ENCODE data around the gene SDC1.

DNA sequence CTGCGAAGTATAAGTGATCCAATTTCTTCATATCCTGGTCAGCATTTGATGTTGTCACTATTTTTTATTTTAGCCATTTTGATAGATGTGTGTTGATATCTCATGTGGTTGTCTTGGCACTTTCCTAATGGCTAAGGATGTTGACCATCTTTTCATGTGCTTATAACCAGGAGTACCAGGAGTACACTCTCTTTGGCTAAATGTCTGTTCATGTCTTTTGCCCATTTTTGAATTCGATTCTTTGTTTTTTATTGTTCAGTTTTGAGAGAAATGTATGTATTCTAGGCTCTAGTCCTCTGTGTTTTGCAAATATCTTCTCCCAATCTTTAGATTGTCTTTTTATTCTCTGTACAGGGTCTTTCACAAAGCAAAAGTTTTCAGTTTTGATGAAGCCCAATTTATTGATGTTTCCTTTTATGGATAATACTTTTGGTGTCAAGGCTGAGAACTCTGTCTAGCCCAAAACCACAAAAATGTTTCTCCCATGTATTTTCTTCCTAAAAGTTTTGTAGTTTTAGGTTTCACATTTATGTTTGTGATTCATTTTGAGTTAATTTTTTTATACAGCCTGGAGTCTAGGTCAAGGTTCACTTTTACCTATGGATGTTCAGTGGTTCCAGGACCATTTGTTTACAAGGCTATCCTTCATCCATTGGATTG is 65.4 kb downstream of the SDC1 start:
- TF ChIP-seq, protein P1, sequence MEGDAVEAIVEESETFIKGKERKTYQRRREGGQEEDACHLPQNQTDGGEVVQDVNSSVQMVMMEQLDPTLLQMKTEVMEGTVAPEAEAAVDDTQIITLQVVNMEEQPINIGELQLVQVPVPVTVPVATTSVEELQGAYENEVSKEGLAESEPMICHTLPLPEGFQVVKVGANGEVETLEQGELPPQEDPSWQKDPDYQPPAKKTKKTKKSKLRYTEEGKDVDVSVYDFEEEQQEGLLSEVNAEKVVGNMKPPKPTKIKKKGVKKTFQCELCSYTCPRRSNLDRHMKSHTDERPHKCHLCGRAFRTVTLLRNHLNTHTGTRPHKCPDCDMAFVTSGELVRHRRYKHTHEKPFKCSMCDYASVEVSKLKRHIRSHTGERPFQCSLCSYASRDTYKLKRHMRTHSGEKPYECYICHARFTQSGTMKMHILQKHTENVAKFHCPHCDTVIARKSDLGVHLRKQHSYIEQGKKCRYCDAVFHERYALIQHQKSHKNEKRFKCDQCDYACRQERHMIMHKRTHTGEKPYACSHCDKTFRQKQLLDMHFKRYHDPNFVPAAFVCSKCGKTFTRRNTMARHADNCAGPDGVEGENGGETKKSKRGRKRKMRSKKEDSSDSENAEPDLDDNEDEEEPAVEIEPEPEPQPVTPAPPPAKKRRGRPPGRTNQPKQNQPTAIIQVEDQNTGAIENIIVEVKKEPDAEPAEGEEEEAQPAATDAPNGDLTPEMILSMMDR (IDR thresholded peaks at IDR 0.05) = no peak
- no peak for TF ChIP-seq POLR2A (IDR thresholded peaks at IDR 0.05)
